Transverse colon (tissue), 4 donors: ENCODE results near the gene AOAH. TPM values are rescaled to one million over a fixed set of nuclear protein-coding genes. Genes with fewer than 3 reads are reported as not detected.

Source experiments
- DNase-seq: peaks from one replicate; pipeline ENCODE4 v3.0.0-alpha.2; 2019
- H3K27ac ChIP-seq, 4 donors: fragments of 200-600 bp; sonication (generic); 2 replicates each; pipeline ENCODE4 v1.5.1; 2016 to 2018; ENCODE audit warnings: inconsistent platforms in 4 of 4
- H3K27me3 ChIP-seq: fragments of 200-600 bp; sonication (generic); 2 replicates; pipeline ENCODE4 v1.5.1; 2017; ENCODE audit warnings: inconsistent platforms
- H3K36me3 ChIP-seq, 4 donors: fragments of 200-600 bp; sonication (generic); 2 replicates each; pipeline ENCODE4 v1.5.1; 2017 to 2019; ENCODE audit warnings: inconsistent platforms in 4 of 4
- H3K4me1 ChIP-seq, 4 donors: fragments of 200-600 bp; sonication (generic); 2 replicates each; pipeline ENCODE4 v1.5.1; 2017 to 2020; ENCODE audit warnings: inconsistent platforms in 4 of 4
- H3K4me3 ChIP-seq, 4 donors: fragments of 200-600 bp; sonication (generic); 1 replicate in 1 of 4; 2 replicates in 3 of 4; pipeline versions ENCODE4 v1.5.1 to v1.6.1; 2017 to 2019; ENCODE audit warnings: inconsistent platforms in 4 of 4
- H3K9me3 ChIP-seq, 2 donors: fragments of 200-600 bp; sonication (generic); 2 replicates each; pipeline ENCODE4 v1.5.1; 2017 to 2019; ENCODE audit warnings: inconsistent platforms in 2 of 2
- CTCF ChIP-seq, 5 experiments: fragments of 200-600 bp in 3 of 5; fragments of 450-650 bp in 2 of 5; sonication (generic) in 3 of 5; IDR thresholded peaks; 1 replicate in 2 of 5; 2 replicates in 3 of 5; pipeline ENCODE4 v1.5.1; 2016 to 2017; ENCODE audit warnings: antibody characterized with exemption in 5 of 5, inconsistent platforms in 3 of 5, mild to moderate bottlenecking in 2 of 5, moderate library complexity in 1 of 5
- EP300 ChIP-seq: sonication (generic); formaldehyde crosslinking; IDR thresholded peaks from one replicate; pipeline ENCODE4 v1.6.1; 2017; ENCODE audit warnings: antibody characterized with exemption, low read depth
- POLR2A ChIP-seq: fragments of 450-650 bp; IDR thresholded peaks from one replicate; pipeline ENCODE4 v1.6.1; 2016; ENCODE audit warnings: antibody characterized with exemption, mild to moderate bottlenecking, moderate library complexity
- POLR2AphosphoS5 ChIP-seq, 3 donors: sonication (generic); formaldehyde crosslinking; IDR thresholded peaks; one replicate each; pipeline ENCODE4 v1.6.1; 2016; ENCODE audit warnings: antibody characterized with exemption in 3 of 3
- WGBS, 2 donors: methylation state at CpG; one replicate each; pipeline ENCODE4 v1.1.5; 2018; ENCODE audit warnings: low coverage in 1 of 2; 5-methylcytosine and 5-hydroxymethylcytosine counted together
- in situ Hi-C, 4 donors: fragments of 200-750 bp; cut with MboI; loops; one replicate each; pipeline versions ENCODE4 v1.15.0 to v1.15.1; 2017; ENCODE audit warnings: low sequenced_read_pairs in 3 of 4, low pct_ligation_motif_present in 1 of 4, low pct_unique_long_range_greater_than_20kb in 1 of 4
- intact Hi-C: fragments of 100-400 bp; cut with DNase I; formaldehyde crosslinking; loops from one replicate; pipeline ENCODE4 v1.15.1; 2023; ENCODE audit warnings: low total_unique reads
- total RNA-seq, 4 donors: library from RNA; depleted of rRNA; stranded (reverse); fragments of >200 nt; gene quantifications; one replicate each; pipeline ENCODE4 v1.1.0, GENCODE V29; 2016

The AOAH gene
- total RNA-seq, 4 donors from 2014 or later: 82.8 to 139 (median 102) TPM

- no peak for DNase-seq
- no peaks in the 10 kb centered on the region for H3K4me1 ChIP-seq
- WGBS, 2 donors: 89 to 90% methylated on average over 2 to 7 of the region's 7 CpGs
- H3K36me3 ChIP-seq: no peaks in the 10 kb centered on the region
- H3K4me3 ChIP-seq: no peak overlapping the region
- H3K27ac ChIP-seq: no peak overlapping the region
- in situ Hi-C loops (no loop called here), intact Hi-C loops (no loop called here)
- no peaks in the 10 kb centered on the region for H3K27me3 ChIP-seq
- TF ChIP-seq EP300 (no peak), CTCF (IDR thresholded peaks at IDR 0.05) (no peak), POLR2A (no peak), POLR2AphosphoS5 (IDR thresholded peaks at IDR 0.05) (no peak)
- H3K9me3 ChIP-seq: no peaks in the 10 kb centered on the region
Observed at GRCh38 chr7:36531951-36532350, 192.3 kb downstream of the AOAH start.

GRCh38 chr7:36530456-36530855 lies 193.8 kb downstream of the AOAH start:
- no peaks in the 10 kb centered on the region for H3K9me3 ChIP-seq
- no peak overlapping the region for H3K4me3 ChIP-seq
- H3K4me1 ChIP-seq: no peaks in the 10 kb centered on the region
- TF ChIP-seq POLR2AphosphoS5 (IDR thresholded peaks at IDR 0.05) (no peak), EP300 (no peak), CTCF (IDR thresholded peaks at IDR 0.05) (no peak), POLR2A (no peak)
- in situ Hi-C loops (no loop called here), intact Hi-C loops (no loop called here)
- WGBS, 2 donors: 81 to 89% methylated on average over 2 of the region's 2 CpGs
- H3K36me3 ChIP-seq: no peaks in the 10 kb centered on the region
- no peaks in the 10 kb centered on the region for H3K27me3 ChIP-seq
- H3K27ac ChIP-seq: no peak overlapping the region
- no peak for DNase-seq

- in situ Hi-C loops: no loop called here
Observed at GRCh38 chr7:36527549-36527913, 196.8 kb downstream of the AOAH start.

GRCh38 chr7:36526863-36527548 lies 197.3 kb downstream of the AOAH start:
- Histone ChIP-seq H3K36me3 (no peaks in the 10 kb centered on the region), H3K9me3 (no peaks in the 10 kb centered on the region), H3K4me1 (no peaks in the 10 kb centered on the region), H3K27ac (no peak overlapping the region), H3K27me3 (no peaks in the 10 kb centered on the region), H3K4me3 (no peak overlapping the region)
- DNase-seq: no peak
- in situ Hi-C loops (no loop called here), intact Hi-C loops (no loop called here)
- WGBS, 2 donors: 82 to 84% methylated on average over 3 of the region's 3 CpGs
- TF ChIP-seq EP300 (no peak), CTCF (IDR thresholded peaks at IDR 0.05) (no peak), POLR2AphosphoS5 (IDR thresholded peaks at IDR 0.05) (no peak), POLR2A (no peak)

More at GRCh38 chr7:36527549-36527913, 196.8 kb downstream of the AOAH start:
- no peak for TF ChIP-seq POLR2AphosphoS5 (IDR thresholded peaks at IDR 0.05)
- no peak for TF ChIP-seq CTCF (IDR thresholded peaks at IDR 0.05)
- no peak for TF ChIP-seq POLR2A
- no peak for TF ChIP-seq EP300
- WGBS, 2 donors: 77 to 82% methylated on average over 6 of the region's 6 CpGs
- no peak overlapping the region for H3K4me3 ChIP-seq
- H3K9me3 ChIP-seq: no peaks in the 10 kb centered on the region
- no peaks in the 10 kb centered on the region for H3K36me3 ChIP-seq
- no peaks in the 10 kb centered on the region for H3K27me3 ChIP-seq
- no peak overlapping the region for H3K27ac ChIP-seq
- intact Hi-C loops: no loop called here
- DNase-seq: no peak
- no peaks in the 10 kb centered on the region for H3K4me1 ChIP-seq
